Lower leg skin (tissue), 3 donors: Measurements from ENCODE around the gene CFAP58.

Experiments used
- POLR2A ChIP-seq, 2 donors: fragments of 450-650 bp; IDR thresholded peaks; one replicate each; pipeline ENCODE4 v1.6.1; 2016 to 2017; ENCODE audit warnings: antibody characterized with exemption in 2 of 2, mild to moderate bottlenecking in 1 of 2, moderate library complexity in 1 of 2
- TF ChIP-seq, protein P1 (sequence below), 3 donors: fragments of 450-650 bp; IDR thresholded peaks; one replicate each; pipeline ENCODE4 v1.5.1; 2016; ENCODE audit warnings: antibody characterized with exemption in 3 of 3, mild to moderate bottlenecking in 3 of 3, moderate library complexity in 2 of 3

DNA sequence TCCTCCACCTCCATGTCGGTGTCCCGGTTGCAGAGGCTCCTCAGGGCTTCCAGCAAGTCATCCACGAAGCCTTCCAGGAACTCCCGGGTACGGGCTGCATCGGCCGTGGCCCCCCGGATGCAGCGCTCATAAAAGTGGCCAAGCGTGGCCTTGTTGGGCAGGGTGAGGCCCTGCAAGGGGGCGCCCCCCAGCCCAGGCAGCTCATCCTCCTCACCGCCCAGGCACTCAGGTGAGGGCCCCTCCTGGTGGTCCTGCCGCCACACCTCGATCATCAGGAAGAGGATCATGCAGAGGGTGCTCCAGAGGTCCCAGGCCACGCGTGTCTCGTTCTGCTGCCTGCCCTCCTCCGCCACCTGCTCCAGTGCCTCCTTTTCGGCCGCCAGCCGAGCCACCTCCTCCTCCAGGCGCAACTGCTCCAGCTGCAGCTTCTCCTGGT is 38.1 kb upstream of the CFAP58 start:
- TF ChIP-seq, protein P1, sequence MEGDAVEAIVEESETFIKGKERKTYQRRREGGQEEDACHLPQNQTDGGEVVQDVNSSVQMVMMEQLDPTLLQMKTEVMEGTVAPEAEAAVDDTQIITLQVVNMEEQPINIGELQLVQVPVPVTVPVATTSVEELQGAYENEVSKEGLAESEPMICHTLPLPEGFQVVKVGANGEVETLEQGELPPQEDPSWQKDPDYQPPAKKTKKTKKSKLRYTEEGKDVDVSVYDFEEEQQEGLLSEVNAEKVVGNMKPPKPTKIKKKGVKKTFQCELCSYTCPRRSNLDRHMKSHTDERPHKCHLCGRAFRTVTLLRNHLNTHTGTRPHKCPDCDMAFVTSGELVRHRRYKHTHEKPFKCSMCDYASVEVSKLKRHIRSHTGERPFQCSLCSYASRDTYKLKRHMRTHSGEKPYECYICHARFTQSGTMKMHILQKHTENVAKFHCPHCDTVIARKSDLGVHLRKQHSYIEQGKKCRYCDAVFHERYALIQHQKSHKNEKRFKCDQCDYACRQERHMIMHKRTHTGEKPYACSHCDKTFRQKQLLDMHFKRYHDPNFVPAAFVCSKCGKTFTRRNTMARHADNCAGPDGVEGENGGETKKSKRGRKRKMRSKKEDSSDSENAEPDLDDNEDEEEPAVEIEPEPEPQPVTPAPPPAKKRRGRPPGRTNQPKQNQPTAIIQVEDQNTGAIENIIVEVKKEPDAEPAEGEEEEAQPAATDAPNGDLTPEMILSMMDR (IDR thresholded peaks at IDR 0.05) = no peak
- TF ChIP-seq POLR2A (IDR thresholded peaks at IDR 0.05) = no peak
